Activated CD8-positive, alpha-beta memory T cell treated with anti-CD3 and anti-CD28 coated beads for 1 hour (primary cell): ENCODE measurements around the gene EIF2B5.

Experiments
- DNase-seq, 2 donors: peaks; one replicate each; pipeline ENCODE4 v3.0.0-alpha.2; 2020; ENCODE audit warnings: low read depth in 1 of 2; ENCODE audit errors: extremely low read depth in 1 of 2

The EIF2B5 gene

DNA sequence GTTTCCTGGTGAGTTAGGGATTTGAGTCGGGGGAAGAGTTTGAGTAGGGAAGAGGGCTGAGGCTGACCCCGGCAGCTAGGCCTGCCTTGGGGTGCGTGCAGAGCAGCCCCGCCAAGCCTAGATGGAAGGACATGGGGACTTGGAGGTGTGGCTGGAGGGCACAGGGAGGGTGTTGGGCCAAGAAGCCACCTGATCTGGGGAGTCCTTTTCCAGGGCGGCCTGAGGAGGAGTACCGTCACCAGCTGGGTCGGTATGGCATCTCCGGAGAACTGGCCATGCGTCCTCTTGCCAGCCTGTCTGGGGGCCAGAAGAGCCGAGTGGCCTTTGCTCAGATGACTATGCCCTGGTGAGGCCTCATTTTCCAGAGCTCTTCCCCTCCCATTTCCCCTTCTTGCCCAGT lies 57.7 kb downstream of the EIF2B5 start:
- no peak for DNase-seq

DNA sequence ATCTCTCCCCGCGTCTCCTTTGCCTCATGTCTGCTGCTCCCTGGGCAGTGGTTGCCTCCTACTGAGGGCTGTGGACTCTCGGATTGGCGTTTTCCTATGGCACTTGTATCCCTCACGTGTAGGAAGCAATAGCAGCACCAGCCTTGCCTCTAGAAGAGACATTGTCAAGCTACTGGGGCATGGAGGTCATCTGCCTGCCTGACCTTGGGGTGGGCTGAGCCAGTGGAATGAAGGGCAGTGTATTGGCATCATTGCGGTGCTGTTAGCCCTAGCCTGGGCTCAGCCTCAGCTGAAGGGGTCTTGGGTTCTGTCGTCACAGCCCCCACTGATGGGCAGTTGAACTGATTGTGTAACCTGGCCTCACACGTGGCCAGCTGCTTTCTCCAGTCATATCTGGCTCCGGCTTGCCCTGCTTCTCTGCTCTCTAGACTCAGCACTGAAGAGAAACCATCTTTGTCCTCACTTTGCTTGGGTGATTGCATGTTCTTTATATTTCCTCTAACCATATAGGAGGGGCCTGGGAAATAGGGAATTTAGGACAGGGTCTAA lies 58.9 kb downstream of the EIF2B5 start:
- no peak for DNase-seq
